PC-3 (cell line): ENCODE measurements around the gene CEP19. TPM values are rescaled to one million over a fixed set of nuclear protein-coding genes. Genes with fewer than 3 reads are reported as not detected.
A peak's percentile ranks its signal among the peaks of the same experiment; 100 is the strongest.

ENCODE experiments used
- ATAC-seq: fragments of 200-7000 bp; cut with Tn5 transposase; 2 replicates; pipeline ENCODE4 v1.9.1; 2020; ENCODE audit warnings: mild to moderate bottlenecking, moderate library complexity
- BruUV-seq: library from RNA; stranded (reverse); fragments of 400-500 nt; replicated peaks from 2 replicates; lab custom pipeline; 2021; lab: Mats Ljungman, UMichigan
- CTCF ChIA-PET: fragments of 300-600 bp; sonication (Branson Sonifier 250); formaldehyde crosslinking; loops from one replicate; lab custom pipeline; 2022; ENCODE audit warnings: antibody characterized with exemption; lab: Charles Lee
- POLR2A ChIA-PET: fragments of 300-600 bp; sonication (Branson Sonifier 250); formaldehyde crosslinking; loops from one replicate; lab custom pipeline; 2022; ENCODE audit warnings: antibody characterized with exemption; ENCODE audit not compliant: unreplicated experiment; lab: Charles Lee
- DNase-seq: peaks from one replicate; pipeline ENCODE4 v3.0.0-alpha.2; 2015
- H2AFZ ChIP-seq: fragments of 300-600 bp; sonication (generic); 2 replicates; pipeline ENCODE4 v1.6.0; 2016; ENCODE audit warnings: antibody characterized with exemption, low read length
- H3F3A ChIP-seq: fragments of 300-600 bp; sonication (generic); one replicate; pipeline ENCODE4 v1.6.0; 2017; ENCODE audit warnings: antibody characterized with exemption, low read length, control low read depth, mild to moderate bottlenecking; ENCODE audit not compliant: unreplicated experiment
- H3K27ac ChIP-seq: fragments of 300-600 bp; sonication (generic); 2 replicates; pipeline ENCODE4 v1.5.1; 2016; ENCODE audit warnings: mild to moderate bottlenecking, low read length
- H3K27me3 ChIP-seq: fragments of 300-600 bp; sonication (generic); 2 replicates; pipeline ENCODE4 v1.6.1; 2016; ENCODE audit warnings: low read length, mixed read lengths
- H3K36me3 ChIP-seq: fragments of 300-600 bp; sonication (generic); 2 replicates; pipeline ENCODE4 v1.6.1; 2016; ENCODE audit warnings: low read depth, mixed run types, low read length, mixed read lengths
- H3K4me1 ChIP-seq: fragments of 300-600 bp; sonication (generic); 2 replicates; pipeline ENCODE4 v1.5.1; 2016; ENCODE audit warnings: low read length; ENCODE audit not compliant: insufficient read depth
- H3K4me2 ChIP-seq: fragments of 300-600 bp; sonication (generic); 2 replicates; pipeline ENCODE4 v1.6.0; 2016; ENCODE audit warnings: low read length
- H3K4me3 ChIP-seq: fragments of 300-600 bp; sonication (generic); 2 replicates; pipeline ENCODE4 v1.5.1; 2016; ENCODE audit warnings: mild to moderate bottlenecking, low read length, mixed read lengths
- H3K79me2 ChIP-seq: fragments of 300-600 bp; sonication (generic); 2 replicates; pipeline ENCODE4 v1.6.1; 2017; ENCODE audit warnings: low read length, mixed read lengths
- H3K9ac ChIP-seq: fragments of 300-600 bp; sonication (generic); 2 replicates; pipeline ENCODE4 v1.6.0; 2016; ENCODE audit warnings: mild to moderate bottlenecking, low read length
- H3K9me2 ChIP-seq: fragments of 300-600 bp; sonication (generic); replicated peaks from 2 replicates; pipeline ENCODE4 v1.6.1; 2016; ENCODE audit warnings: mixed run types, low read length, mixed read lengths
- H3K9me3 ChIP-seq: fragments of 300-600 bp; sonication (generic); 2 replicates; pipeline ENCODE4 v1.6.1; 2016; ENCODE audit warnings: low read length, mixed read lengths
- H4K20me1 ChIP-seq: fragments of 300-600 bp; sonication (generic); 2 replicates; pipeline ENCODE4 v1.6.1; 2016; ENCODE audit warnings: low read length, mixed read lengths
- CTCF ChIP-seq: fragments of 300-600 bp; sonication (generic); conservative IDR thresholded peaks from 2 replicates; pipeline ENCODE4 v1.5.1; 2017; ENCODE audit warnings: antibody characterized with exemption, low read depth, mild to moderate bottlenecking, low read length
- EZH2 ChIP-seq: fragments of 300-600 bp; sonication (generic); IDR thresholded peaks from one replicate; pipeline ENCODE4 v1.6.1; 2017; ENCODE audit warnings: antibody characterized with exemption, mild to moderate bottlenecking, low read length; ENCODE audit not compliant: unreplicated experiment
- EZH2phosphoT487 ChIP-seq: fragments of 300-600 bp; sonication (generic); IDR thresholded peaks from 2 replicates; pipeline ENCODE4 v1.6.1; 2018; ENCODE audit warnings: mild to moderate bottlenecking, antibody characterized with exemption, low read length, borderline replicate concordance
- intact Hi-C: fragments of 100-400 bp; cut with micrococcal nuclease; formaldehyde crosslinking; loops from 2 replicates; pipeline ENCODE4 v1.9.0; 2023
- total RNA-seq: library from RNA; depleted of rRNA; stranded (reverse); fragments of >200 nt; gene quantifications from 2 replicates; pipeline ENCODE4 v1.2.3, GENCODE V29; 2014

The CEP19 gene
- total RNA-seq, 1 experiment from 2014 or later, result 2.6 TPM

GRCh38 chr3:196662033-196662432 lies 50.0 kb downstream of the CEP19 start:
- Histone ChIP-seq H3F3A (no peaks in the 10 kb centered on the region), H3K36me3 (no peaks in the 10 kb centered on the region), H3K79me2 (no peaks in the 10 kb centered on the region), H3K9ac (no peak overlapping the region), H2AFZ (no peak overlapping the region), H3K27me3 (no peaks in the 10 kb centered on the region), H3K4me3 (no peak overlapping the region), H3K4me1 (no peaks in the 10 kb centered on the region), H3K4me2 (no peak overlapping the region), H3K9me3 (no peaks in the 10 kb centered on the region), H3K9me2 (no peaks in the 10 kb centered on the region), H3K27ac (no peak overlapping the region), H4K20me1 (no peaks in the 10 kb centered on the region)
- ChIA-PET CTCF (no interaction called here), POLR2A (no interaction called here)
- ATAC-seq (no peak), DNase-seq (no peak)
- TF ChIP-seq EZH2phosphoT487, result no peak
- no peak for TF ChIP-seq EZH2
- no peak for TF ChIP-seq CTCF
- intact Hi-C loops, result no loop called here
- no TSS peak for BruUV-seq

- no peak for TF ChIP-seq CTCF
- no peak for TF ChIP-seq EZH2
- TF ChIP-seq EZH2phosphoT487, result no peak
- H4K20me1 ChIP-seq, result no peaks in the 10 kb centered on the region
- H3K4me2 ChIP-seq, result no peak overlapping the region
- BruUV-seq, result no TSS peak
- POLR2A ChIA-PET, result no interaction called here
- H3K79me2 ChIP-seq, result no peaks in the 10 kb centered on the region
- H3K4me1 ChIP-seq, result no peaks in the 10 kb centered on the region
- DNase-seq (no peak), ATAC-seq (peak; percentile 12; the same call in 1 of the 2 replicates)
- H3K27me3 ChIP-seq, result no peaks in the 10 kb centered on the region
- H3K4me3 ChIP-seq, result no peak overlapping the region
- intact Hi-C loops, result no loop called here
- H3K36me3 ChIP-seq, result no peaks in the 10 kb centered on the region
- H3K9me2 ChIP-seq, result no peaks in the 10 kb centered on the region
- no peak overlapping the region for H2AFZ ChIP-seq
- H3K9ac ChIP-seq, result no peak overlapping the region
- no peaks in the 10 kb centered on the region for H3F3A ChIP-seq
- H3K27ac ChIP-seq, result no peak overlapping the region
- no peaks in the 10 kb centered on the region for H3K9me3 ChIP-seq
- CTCF ChIA-PET, result no interaction called here
These were observed 50.6 kb downstream of the CEP19 start for GRCh38 chr3:196661400-196661799.

- ChIA-PET POLR2A (no interaction called here), CTCF (no interaction called here)
- DNase-seq, result peak; percentile 36
- no TSS peak for BruUV-seq
- Histone ChIP-seq H3K79me2 (no peaks in the 10 kb centered on the region), H3K27ac (no peak overlapping the region), H3K36me3 (no peaks in the 10 kb centered on the region), H3K4me3 (no peak overlapping the region), H3K4me2 (no peak overlapping the region), H3K27me3 (no peaks in the 10 kb centered on the region), H3K9me3 (no peaks in the 10 kb centered on the region), H2AFZ (no peak overlapping the region), H4K20me1 (no peaks in the 10 kb centered on the region), H3K9ac (no peak overlapping the region), H3K9me2 (no peaks in the 10 kb centered on the region), H3F3A (no peaks in the 10 kb centered on the region), H3K4me1 (no peaks in the 10 kb centered on the region)
- no peak for ATAC-seq
- TF ChIP-seq EZH2phosphoT487 (no peak), CTCF (no peak), EZH2 (no peak)
- intact Hi-C loops, result no loop called here
These were observed 51.5 kb downstream of the CEP19 start for GRCh38 chr3:196660381-196661166.
